GM19395 (cell line): ENCODE measurements around the gene IPO9.
"Not testable (repeated sequence)": the region's sequence is repeated elsewhere in the genome, so short reads cannot be mapped to it uniquely, and the experiment has no call there.

ENCODE experiments used
- ATAC-seq: cut with Tn5 transposase; IDR thresholded peaks from one replicate; pipeline ENCODE4 v1.9.1; 2021; ENCODE audit warnings: mild to moderate bottlenecking, moderate library complexity; ENCODE audit not compliant: unreplicated experiment

IPO9 gene

DNA sequence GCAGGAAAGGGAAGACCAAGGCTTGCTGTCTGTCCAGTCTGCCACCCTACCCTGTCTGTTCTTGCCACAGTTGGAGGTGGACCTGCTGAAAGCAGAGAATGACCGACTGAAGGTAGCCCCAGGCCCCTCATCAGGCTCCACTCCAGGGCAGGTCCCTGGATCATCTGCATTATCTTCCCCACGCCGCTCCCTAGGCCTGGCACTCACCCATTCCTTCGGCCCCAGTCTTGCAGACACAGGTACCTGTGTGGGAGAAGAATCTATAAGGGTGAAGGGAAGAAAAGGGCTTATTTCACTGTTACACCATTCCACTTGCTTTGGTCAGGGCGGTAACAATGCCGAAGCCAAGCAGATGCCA lies 20.3 kb upstream of the IPO9 start:
- no peak for ATAC-seq

GRCh38 chr1:201809876-201810275 lies 19.1 kb upstream of the IPO9 start:
- no peak for ATAC-seq

- no peak for ATAC-seq
Measured at GRCh38 chr1:201810466-201811216, 18.3 kb upstream of the IPO9 start.

DNA sequence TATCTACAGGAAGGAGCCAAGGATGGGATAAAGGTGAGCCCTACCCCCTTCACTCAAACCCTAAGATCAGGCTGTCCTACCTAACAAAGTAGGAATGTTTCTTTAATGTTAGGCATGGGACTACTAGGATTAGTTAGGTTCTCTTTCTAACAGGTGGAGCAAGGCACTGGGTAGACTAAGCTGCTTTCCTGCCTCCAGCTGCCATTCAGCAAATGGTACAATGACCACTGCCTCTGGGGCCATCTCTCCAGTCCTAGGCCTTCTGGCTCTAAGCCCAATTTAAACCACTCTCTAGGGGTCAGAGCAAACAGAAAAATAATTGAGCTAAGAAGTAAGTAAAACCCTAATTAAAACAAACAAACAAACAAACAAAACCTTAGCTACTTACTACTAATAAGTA lies 15.7 kb upstream of the IPO9 start:
- ATAC-seq, result no peak

DNA sequence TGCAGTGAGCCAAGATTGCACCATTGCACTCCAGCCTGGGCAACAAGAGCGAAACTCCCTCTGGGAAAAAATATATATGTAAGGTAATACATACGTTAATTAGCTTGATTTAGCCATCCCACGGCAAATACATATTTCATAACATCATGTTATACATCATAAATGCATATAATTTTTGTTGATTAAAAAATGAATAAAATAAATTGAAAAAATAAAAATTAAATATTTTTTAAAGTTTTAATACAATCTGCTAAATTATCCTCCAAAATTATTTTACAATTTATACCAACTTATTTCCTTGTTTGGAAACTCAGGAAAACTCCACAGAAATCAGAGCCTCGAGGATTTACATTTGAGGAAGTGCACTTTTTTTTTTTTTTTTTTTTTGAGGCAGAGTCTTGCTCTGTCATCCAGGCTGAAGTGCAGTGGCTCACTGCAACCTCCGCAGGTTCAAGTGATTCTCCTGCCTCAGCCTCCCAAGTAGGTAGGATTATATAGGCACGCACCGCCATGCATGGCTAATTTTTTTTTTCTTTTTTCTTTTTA lies 12.6 kb upstream of the IPO9 start:
- no peak for ATAC-seq

GRCh38 chr1:201818971-201819750 lies 9.8 kb upstream of the IPO9 start:
- ATAC-seq, result no peak

DNA sequence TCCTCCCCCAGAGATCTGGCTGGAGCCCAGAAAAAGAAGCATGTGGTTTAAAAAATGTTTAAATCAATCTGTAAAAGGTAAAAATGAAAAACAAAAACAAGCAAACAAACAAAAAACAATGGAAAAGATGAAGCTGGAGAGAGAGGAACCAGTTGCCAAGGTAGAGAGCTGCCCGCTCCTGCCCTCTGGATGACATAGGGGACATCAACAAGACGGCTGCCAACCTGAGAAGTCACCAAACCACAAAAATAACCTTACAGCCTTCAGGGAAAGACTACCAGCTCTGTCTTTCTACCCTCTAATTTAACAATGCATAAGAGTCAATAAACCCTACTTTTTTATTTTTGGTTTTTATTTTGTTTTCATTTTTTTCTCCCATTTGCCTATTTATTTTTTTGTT lies 8.5 kb upstream of the IPO9 start:
- ATAC-seq, result no peak

DNA sequence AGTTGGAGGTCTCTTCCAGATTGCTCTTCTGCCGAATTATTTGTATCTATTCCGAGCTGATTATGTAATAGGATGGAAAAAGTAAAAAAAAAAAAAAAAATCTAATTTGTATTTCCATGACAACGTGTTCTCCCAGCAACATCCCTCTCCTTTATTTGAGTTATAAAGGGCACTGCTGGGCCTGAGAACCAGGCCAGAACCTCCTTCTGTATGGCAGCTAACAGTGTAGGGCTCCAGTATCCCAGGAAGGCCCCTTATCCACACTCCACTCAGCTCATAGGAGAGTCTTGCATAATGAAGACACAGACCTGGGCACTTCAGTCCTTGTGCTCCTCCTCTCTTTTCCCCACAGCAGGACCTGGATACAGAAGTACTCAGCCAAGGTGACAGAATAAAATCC lies 3.7 kb upstream of the IPO9 start:
- ATAC-seq, result no peak

DNA sequence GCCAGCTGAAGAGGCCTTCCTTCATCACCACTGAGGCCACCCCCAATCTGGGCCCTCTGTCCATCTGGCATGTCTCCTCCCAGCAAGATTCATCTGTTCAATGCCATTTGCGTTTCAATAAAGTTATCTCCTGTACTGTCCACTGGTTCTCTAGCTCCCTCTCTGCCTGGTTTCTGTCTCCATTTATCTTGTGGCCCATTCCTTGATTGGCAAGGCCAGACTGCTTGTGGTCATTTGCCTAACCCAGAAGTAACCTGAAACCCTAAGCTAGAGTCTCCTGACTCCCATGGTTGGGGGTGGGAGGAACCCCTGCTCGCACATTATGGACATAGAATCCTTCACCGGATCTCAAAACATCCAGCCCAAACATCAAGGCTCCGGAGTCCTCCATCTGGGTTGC lies 2.1 kb upstream of the IPO9 start:
- no peak for ATAC-seq

DNA sequence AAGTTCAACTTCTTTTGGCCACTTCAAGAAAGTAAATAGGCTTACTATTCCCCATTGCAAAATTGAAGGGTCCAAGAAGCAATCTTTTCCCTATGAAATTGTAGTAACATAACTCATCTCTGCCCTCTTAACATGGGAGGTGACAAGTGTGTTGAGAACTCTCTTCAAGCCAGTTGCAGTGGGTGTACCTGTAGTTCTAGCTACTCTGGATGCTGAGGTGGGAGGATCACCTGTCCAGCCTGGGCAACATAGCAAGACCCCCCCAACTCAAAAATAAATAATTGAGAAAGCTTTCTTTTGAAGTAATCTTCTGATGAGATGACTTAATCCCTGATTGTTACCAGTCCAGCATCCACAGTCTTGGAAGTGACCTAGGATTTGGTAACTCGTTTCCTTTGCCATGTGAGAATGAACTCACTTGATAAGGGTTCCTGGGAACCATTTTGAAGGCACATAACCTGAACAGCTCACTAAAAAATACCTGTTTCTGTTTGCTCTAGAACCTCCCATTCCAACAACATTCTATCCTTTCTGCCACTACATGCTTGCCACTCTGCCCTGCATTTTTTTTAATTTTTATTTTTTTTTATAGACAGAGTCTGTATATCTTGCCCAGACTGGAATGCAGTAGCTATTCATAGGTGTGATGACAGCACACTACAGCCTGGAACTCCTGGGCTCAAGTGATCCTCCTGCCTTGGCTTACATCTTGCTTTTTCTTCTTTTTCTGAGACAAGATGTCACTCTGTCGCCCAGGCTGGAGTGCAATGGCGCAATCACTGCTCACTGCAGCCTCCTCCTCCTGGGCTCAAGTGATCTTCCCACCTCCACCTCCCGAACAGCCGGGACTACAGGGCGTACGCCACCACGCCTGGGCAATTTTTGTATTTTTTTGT lies 1.4 kb upstream of the IPO9 start:
- no peak for ATAC-seq

- ATAC-seq, result no peak
Measured at GRCh38 chr1:201828217-201828819, 639 bp upstream of the IPO9 start.

GRCh38 chr1:201831371-201831770 lies 2.4 kb downstream of the IPO9 start:
- ATAC-seq, result no peak

- no peak for ATAC-seq
Measured at GRCh38 chr1:201834621-201835020, 5.7 kb downstream of the IPO9 start.

DNA sequence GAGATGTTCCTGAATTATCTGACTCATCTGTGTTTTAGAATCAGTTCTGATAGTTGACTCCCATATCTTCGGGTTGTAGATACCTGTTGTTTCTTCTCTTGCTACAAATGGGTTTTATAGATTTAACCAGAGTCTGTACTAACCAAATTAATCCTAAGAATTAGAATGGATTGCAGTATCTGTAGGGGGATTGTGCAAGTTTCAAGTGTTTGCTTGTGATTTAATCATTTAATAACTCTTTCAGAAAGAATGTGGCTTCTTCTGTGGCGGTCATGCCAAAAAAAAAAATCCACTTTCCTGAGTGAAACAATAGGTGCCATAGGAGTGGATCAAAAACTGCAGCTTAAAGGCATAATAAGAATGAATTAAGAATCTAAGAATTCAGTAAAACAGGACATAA lies 9.4 kb downstream of the IPO9 start:
- ATAC-seq, result no peak

GRCh38 chr1:201839089-201839488 lies 10.1 kb downstream of the IPO9 start:
- ATAC-seq, result not testable (repeated sequence)

- ATAC-seq, result no peak
Measured at GRCh38 chr1:201840055-201840454, 11.1 kb downstream of the IPO9 start.

DNA sequence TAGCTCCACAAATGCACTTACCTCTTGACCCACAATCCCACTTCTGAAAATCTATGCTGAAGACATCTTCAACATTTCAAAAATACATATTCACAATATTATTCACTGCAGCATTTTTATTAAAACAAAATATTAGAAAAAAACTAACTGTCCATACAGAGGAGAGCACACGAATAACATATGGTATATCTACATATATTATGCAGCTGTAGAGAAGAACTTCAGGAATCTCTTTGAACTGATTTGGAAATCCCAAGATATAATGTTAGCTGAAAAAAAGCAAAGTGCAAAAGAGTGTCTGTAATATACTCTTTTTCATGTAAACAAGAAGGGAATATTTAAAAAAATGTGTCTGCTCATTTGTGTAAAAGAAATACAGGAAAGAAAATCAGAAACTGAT lies 11.5 kb downstream of the IPO9 start:
- ATAC-seq, result no peak

DNA sequence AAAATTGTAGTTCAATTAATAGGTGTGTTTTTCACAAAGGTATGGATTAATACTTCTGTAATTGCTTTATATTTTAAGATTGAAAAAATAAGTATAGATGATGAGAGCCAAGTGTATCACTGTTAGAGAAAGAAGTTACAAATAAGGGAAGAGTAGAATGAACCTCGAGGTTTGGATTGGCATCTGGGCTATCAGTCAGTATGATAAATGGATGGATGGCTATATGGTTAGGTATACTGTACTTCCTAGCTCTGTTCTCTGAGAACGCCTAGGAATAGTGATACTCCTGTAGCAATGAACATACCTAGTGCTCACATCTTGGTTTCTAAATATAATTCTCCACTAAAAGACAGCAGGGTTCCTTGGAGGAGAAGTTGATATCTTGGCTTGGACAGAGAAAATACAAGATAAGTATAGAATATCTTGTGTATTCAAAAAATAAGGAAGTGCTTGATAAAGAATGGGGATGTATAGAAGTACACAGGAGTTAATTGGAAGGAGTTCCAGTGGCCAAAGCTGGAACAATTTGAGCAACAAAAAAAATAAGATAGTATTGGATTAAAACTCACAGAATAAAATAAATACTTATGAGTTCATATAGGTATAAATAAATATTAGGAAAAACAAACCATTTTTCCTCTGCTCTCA lies 12.4 kb downstream of the IPO9 start:
- no peak for ATAC-seq

GRCh38 chr1:201842472-201843027 lies 13.6 kb downstream of the IPO9 start:
- no peak for ATAC-seq
